ENCODE results near the gene ARL13A. TPM values are rescaled to one million over a fixed set of nuclear protein-coding genes. Genes with fewer than 3 reads are reported as not detected.

The ARL13A gene
- total and polyA plus RNA-seq, 2 of the 8 experiments (the other 6 are each of a cell fraction or from before 2014, with no cell fraction given): not detected

GRCh38 chrX:100948557-100948956 is 21.0 kb upstream of the ARL13A start:
- no peaks in the 10 kb centered on the region for H3K79me1 ChIP-seq (ENCODE audit: low read depth, low read length)
- no peak overlapping the region for H2BK15ac ChIP-seq (ENCODE audit: low read length)
- H3K4me3 ChIP-seq (ENCODE audit: extremely low read depth in 1 of 4, insufficient read depth in 2 of 4, low read depth in 3 of 4, low read length in 4 of 4): no peak overlapping the region
- H2AFZ ChIP-seq (ENCODE audit: low read length): no peak overlapping the region
- H4K20me1 ChIP-seq (replicated peaks in 1 of 2; ENCODE audit: control insufficient read depth in 1 of 2, insufficient read depth in 2 of 2, low read length in 2 of 2): no peaks in the 10 kb centered on the region
- no peak overlapping the region for H4K91ac ChIP-seq (replicated peaks; ENCODE audit: insufficient read length, low read length)
- H3K27ac ChIP-seq (ENCODE audit: low read depth, low read length): no peak overlapping the region
- H3K9me3 ChIP-seq (ENCODE audit: insufficient read depth in 2 of 2, low read depth in 1 of 2, low read length in 1 of 2): no peaks in the 10 kb centered on the region
- H3K14ac ChIP-seq (ENCODE audit: insufficient read length): no peak overlapping the region
- no peaks in the 10 kb centered on the region for H3K23me2 ChIP-seq (ENCODE audit: low read depth, low read length)
- H2BK5ac ChIP-seq (ENCODE audit: low read depth, low read length): no peak overlapping the region
- ChIA-PET CTCF (ENCODE audit: partially characterized antibody) (no interaction called here), POLR2A (ENCODE audit: partially characterized antibody) (no interaction called here)
- WGBS, 2 experiments (ENCODE audit: extremely low coverage in 1 of 2, insufficient coverage in 1 of 2, insufficient read length in 1 of 2, insufficient replicate concordance in 2 of 2, low coverage in 1 of 2, low lambda C conversion rate in 2 of 2, missing lambda C conversion rate in 1 of 2): 78% methylated on average over 1 of the region's 1 CpG; no CpG with 5 or more reads in 1 of the 2 experiments
- H4K5ac ChIP-seq (ENCODE audit: insufficient read length, low read depth, low read length): no peak overlapping the region
- no peak overlapping the region for H3K18ac ChIP-seq (ENCODE audit: extremely low read depth, low read length)
- H3K9ac ChIP-seq (replicated peaks in 1 of 4; ENCODE audit: extremely low read depth in 1 of 4, low read depth in 3 of 4, low read length in 3 of 4): no peak overlapping the region
- no peak overlapping the region for H2AK5ac ChIP-seq (ENCODE audit: low read depth, low read length)
- H3K4ac ChIP-seq (replicated peaks; ENCODE audit: insufficient read length, low read depth, low read length): no peak overlapping the region
- no peaks in the 10 kb centered on the region for H3K79me2 ChIP-seq (ENCODE audit: control insufficient read depth in 1 of 2, insufficient read depth in 2 of 2, low read length in 2 of 2)
- no peaks in the 10 kb centered on the region for H3K36me3 ChIP-seq (ENCODE audit: control insufficient read depth in 2 of 4, insufficient read depth in 4 of 4, low read length in 3 of 4)
- H3K27me3 ChIP-seq (replicated peaks in 1 of 4; ENCODE audit: control insufficient read depth in 3 of 4, extremely low read depth in 1 of 4, insufficient read depth in 3 of 4, low read length in 3 of 4): no peaks in the 10 kb centered on the region
- H3K56ac ChIP-seq (replicated peaks; ENCODE audit: insufficient read length, low read depth, low read length): no peak overlapping the region
- no peak overlapping the region for H2BK120ac ChIP-seq (replicated peaks; ENCODE audit: low read depth, low read length)
- TF ChIP-seq TBP (IDR thresholded peaks at IDR 0.05; ENCODE audit: low read depth, low read length) (no peak), E2F6 (IDR thresholded peaks at IDR 0.05) (no peak), HDAC2 (IDR thresholded peaks at IDR 0.05; ENCODE audit: borderline replicate concordance in 1 of 2, low read depth in 2 of 2, low read length in 2 of 2) (no peak), ZNF274 (IDR thresholded peaks at IDR 0.05; ENCODE audit: borderline replicate concordance, extremely low read depth, low read length) (no peak), BCL11A (IDR thresholded peaks at IDR 0.05; ENCODE audit: low read depth in 2 of 2, low read length in 2 of 2) (no peak)
- TF ChIP-seq, protein P1, sequence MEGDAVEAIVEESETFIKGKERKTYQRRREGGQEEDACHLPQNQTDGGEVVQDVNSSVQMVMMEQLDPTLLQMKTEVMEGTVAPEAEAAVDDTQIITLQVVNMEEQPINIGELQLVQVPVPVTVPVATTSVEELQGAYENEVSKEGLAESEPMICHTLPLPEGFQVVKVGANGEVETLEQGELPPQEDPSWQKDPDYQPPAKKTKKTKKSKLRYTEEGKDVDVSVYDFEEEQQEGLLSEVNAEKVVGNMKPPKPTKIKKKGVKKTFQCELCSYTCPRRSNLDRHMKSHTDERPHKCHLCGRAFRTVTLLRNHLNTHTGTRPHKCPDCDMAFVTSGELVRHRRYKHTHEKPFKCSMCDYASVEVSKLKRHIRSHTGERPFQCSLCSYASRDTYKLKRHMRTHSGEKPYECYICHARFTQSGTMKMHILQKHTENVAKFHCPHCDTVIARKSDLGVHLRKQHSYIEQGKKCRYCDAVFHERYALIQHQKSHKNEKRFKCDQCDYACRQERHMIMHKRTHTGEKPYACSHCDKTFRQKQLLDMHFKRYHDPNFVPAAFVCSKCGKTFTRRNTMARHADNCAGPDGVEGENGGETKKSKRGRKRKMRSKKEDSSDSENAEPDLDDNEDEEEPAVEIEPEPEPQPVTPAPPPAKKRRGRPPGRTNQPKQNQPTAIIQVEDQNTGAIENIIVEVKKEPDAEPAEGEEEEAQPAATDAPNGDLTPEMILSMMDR (IDR thresholded peaks at IDR 0.05; ENCODE audit: control extremely low read depth in 1 of 3, insufficient read depth in 1 of 3, low read depth in 1 of 3, low read length in 3 of 3): peak in 1 of 3 experiments; percentile 4; a peak in 1 of 4 replicates
- H3K4me1 ChIP-seq (replicated peaks in 1 of 4; ENCODE audit: control insufficient read depth in 3 of 4, insufficient read depth in 4 of 4, low read length in 3 of 4): no peaks in the 10 kb centered on the region
- no peak overlapping the region for H4K8ac ChIP-seq (ENCODE audit: extremely low read depth, insufficient read depth, low read length)
- DNase-seq (ENCODE audit: low read depth in 1 of 2, low spot score in 2 of 2) (no peak), FAIRE-seq (no peak)
- H2BK12ac ChIP-seq (ENCODE audit: low read depth, low read length): no peak overlapping the region
- H2BK20ac ChIP-seq (ENCODE audit: low read length): no peak overlapping the region
- no peak overlapping the region for H3K4me2 ChIP-seq (ENCODE audit: insufficient read depth in 1 of 2, low read depth in 2 of 2, low read length in 2 of 2)
- H3K23ac ChIP-seq (ENCODE audit: insufficient read length): no peak overlapping the region

Data from H1 (cell line).